K562 (cell line): ENCODE measurements around the gene CFL2. TPM values are rescaled to one million over a fixed set of nuclear protein-coding genes. Genes with fewer than 3 reads are reported as not detected.

Experiments used
- BHLHE40 ChIP-seq: IDR thresholded peaks from 2 replicates; pipeline ENCODE4 v1.6.1; 2011; ENCODE audit warnings: low read length, improper control_type of control experiment
- CBFB ChIP-seq: sonication (generic); formaldehyde crosslinking; IDR thresholded peaks from 2 replicates; pipeline ENCODE4 v1.4.0; 2020; ENCODE audit warnings: mild to moderate bottlenecking, missing genetic modification reagents
- DPF2 ChIP-seq: fragments of 450-650 bp; IDR thresholded peaks from 2 replicates; pipeline ENCODE4 v1.6.1; 2016
- NFRKB ChIP-seq: fragments of 450-650 bp; IDR thresholded peaks from 2 replicates; pipeline ENCODE4 v1.6.1; 2016; ENCODE audit warnings: low read depth
- NR1H2 ChIP-seq: sonication (generic); formaldehyde crosslinking; IDR thresholded peaks from 2 replicates; pipeline ENCODE4 v1.4.0; 2020; ENCODE audit warnings: mild to moderate bottlenecking, missing genetic modification reagents
- NR4A1 ChIP-seq, 2 experiments: fragments of 250-450 bp in 1 of 2; fragments of 450-650 bp in 1 of 2; sonication (Bioruptor Pico) in 1 of 2; IDR thresholded peaks; 2 replicates each; pipeline versions ENCODE4 v1.4.0 to v1.6.1; 2016 to 2020; ENCODE audit warnings: mild to moderate bottlenecking in 2 of 2, missing compliant biosample characterization in 1 of 2, missing genetic modification characterization in 1 of 2, moderate library complexity in 1 of 2
- RB1 ChIP-seq: fragments of 450-650 bp; IDR thresholded peaks from 2 replicates; pipeline ENCODE4 v1.6.1; 2017; ENCODE audit warnings: low read depth, mild to moderate bottlenecking
- RBM15 ChIP-seq: fragments of 200-400 bp; formaldehyde crosslinking; IDR thresholded peaks from 2 replicates; pipeline ENCODE4 v1.6.1; 2018; ENCODE audit warnings: mild to moderate bottlenecking, low read length, moderate library complexity; ENCODE audit not compliant: insufficient read depth
- RNF2 ChIP-seq: sonication (generic); IDR thresholded peaks from 2 replicates; pipeline ENCODE4 v1.6.1; 2016
- SAFB ChIP-seq: fragments of 200-400 bp; formaldehyde crosslinking; IDR thresholded peaks from 2 replicates; pipeline ENCODE4 v1.6.1; 2017; ENCODE audit warnings: low read depth, low read length, borderline replicate concordance
- SMARCC2 ChIP-seq: fragments of 450-650 bp; IDR thresholded peaks from 2 replicates; pipeline ENCODE4 v1.6.1; 2017; ENCODE audit warnings: antibody characterized with exemption, moderate library complexity, mild to moderate bottlenecking, low read depth
- SP1 ChIP-seq: sonication (generic); formaldehyde crosslinking; IDR thresholded peaks from 2 replicates; pipeline ENCODE4 v1.8.1; 2022; ENCODE audit warnings: mild to moderate bottlenecking, missing genetic modification reagents
- TRIM28 ChIP-seq: fragments of 450-650 bp; IDR thresholded peaks from 2 replicates; pipeline ENCODE4 v1.6.1; 2017
- polyA plus RNA-seq, 8 experiments: library from polyadenylated mRNA; depleted of rRNA in 4 of 8; stranded (reverse) in 5 of 8; unstranded in 3 of 8; fragments of >200 nt; fragmentation: Nextera tagmentation in 2 of 8; fragmentation: Illumina TruSeq in 1 of 8; extraction: Ambion mirVana in 2 of 8; extraction: Trizol in 1 of 8; gene quantifications; 2 replicates each; pipeline versions ENCODE4 v1.2.1 to v1.2.3, GENCODE V29; 2011 to 2014; ENCODE audit warnings: inconsistent platforms in 1 of 8, missing spikeins in 1 of 8
- total RNA-seq, 7 experiments: library from RNA; depleted of rRNA in 6 of 7; stranded (reverse); fragments of >200 nt in 6 of 7; fragmentation: Illumina TruSeq in 2 of 7; extraction: Trizol in 2 of 7; gene quantifications; 2 replicates each; pipeline versions ENCODE4 v1.2.1 to v1.2.3, GENCODE V29; 2011 to 2021; ENCODE audit warnings: low replicate concordance in 1 of 7
- TF ChIP-seq, protein P1 (sequence below): fragments of 450-650 bp; IDR thresholded peaks from 2 replicates; pipeline ENCODE4 v1.6.1; 2018; ENCODE audit not compliant: partially characterized antibody
- TF ChIP-seq, protein P2 (sequence below), 3 experiments: fragments of 200-800 bp in 1 of 3; fragments of 250-450 bp in 1 of 3; fragments of 450-650 bp in 1 of 3; sonication (Bioruptor Pico) in 1 of 3; sonication (Bioruptor generic) in 1 of 3; formaldehyde crosslinking in 1 of 3; IDR thresholded peaks; 2 replicates each; pipeline versions ENCODE4 v1.6.1 to v1.8.0; 2016 to 2022; ENCODE audit warnings: mild to moderate bottlenecking in 2 of 3, missing genetic modification characterization in 2 of 3, missing compliant biosample characterization in 1 of 3, moderate library complexity in 1 of 3

The CFL2 gene
- total and polyA plus RNA-seq, 9 of the 15 experiments (the other 6 are each of a cell fraction or from before 2014, with no cell fraction given): 2.0 to 12.7 (median 5.1) TPM

DNA sequence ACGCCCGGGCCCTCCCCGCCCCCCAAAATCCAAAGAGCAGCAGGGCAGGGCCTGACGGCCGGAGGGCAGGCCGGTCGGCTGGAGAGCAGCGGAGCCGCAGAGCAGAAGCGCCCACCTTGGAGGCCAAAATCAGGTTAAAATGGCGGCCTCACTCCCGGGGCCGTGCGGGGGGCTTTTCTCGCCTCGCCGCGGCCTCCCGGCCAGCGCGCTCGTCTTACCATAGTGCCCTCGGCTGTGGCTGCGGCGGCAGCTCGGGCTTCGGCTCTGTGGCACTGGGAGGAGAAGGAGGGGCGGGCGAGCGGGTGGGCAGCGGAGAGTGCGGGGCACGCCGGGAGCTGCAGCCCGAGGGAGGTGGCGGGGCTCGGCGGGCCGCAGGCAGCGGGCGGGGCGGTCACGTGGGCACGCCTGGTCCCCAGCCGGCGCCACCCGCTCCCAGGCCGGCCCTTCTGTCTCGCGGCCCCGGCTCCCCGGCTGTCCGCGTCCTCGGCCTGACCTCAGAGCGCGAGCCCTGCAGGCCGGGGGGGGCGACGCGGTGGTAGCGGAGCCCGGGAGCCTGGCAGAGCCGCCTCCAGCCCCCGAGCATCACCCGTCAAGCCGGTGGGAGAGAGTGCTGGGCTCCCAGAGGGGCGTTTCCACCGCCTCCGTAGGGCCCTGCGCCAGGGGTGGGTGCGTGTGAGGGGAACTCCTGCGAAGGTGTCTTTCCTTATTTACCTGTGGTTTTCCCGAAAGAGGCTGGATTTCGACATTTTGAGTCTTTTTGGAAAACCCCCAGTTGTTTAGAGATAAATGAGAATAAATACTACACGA is at the start of gene CFL2 (continued):
- TF ChIP-seq, protein P1, sequence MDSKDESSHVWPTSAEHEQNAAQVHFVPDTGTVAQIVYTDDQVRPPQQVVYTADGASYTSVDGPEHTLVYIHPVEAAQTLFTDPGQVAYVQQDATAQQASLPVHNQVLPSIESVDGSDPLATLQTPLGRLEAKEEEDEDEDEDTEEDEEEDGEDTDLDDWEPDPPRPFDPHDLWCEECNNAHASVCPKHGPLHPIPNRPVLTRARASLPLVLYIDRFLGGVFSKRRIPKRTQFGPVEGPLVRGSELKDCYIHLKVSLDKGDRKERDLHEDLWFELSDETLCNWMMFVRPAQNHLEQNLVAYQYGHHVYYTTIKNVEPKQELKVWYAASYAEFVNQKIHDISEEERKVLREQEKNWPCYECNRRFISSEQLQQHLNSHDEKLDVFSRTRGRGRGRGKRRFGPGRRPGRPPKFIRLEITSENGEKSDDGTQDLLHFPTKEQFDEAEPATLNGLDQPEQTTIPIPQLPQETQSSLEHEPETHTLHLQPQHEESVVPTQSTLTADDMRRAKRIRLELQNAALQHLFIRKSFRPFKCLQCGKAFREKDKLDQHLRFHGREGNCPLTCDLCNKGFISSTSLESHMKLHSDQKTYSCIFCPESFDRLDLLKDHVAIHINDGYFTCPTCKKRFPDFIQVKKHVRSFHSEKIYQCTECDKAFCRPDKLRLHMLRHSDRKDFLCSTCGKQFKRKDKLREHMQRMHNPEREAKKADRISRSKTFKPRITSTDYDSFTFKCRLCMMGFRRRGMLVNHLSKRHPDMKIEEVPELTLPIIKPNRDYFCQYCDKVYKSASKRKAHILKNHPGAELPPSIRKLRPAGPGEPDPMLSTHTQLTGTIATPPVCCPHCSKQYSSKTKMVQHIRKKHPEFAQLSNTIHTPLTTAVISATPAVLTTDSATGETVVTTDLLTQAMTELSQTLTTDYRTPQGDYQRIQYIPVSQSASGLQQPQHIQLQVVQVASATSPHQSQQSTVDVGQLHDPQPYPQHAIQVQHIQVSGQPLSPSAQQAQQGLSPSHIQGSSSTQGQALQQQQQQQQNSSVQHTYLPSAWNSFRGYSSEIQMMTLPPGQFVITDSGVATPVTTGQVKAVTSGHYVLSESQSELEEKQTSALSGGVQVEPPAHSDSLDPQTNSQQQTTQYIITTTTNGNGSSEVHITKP: no peak
- no peak for TF ChIP-seq TRIM28
- TF ChIP-seq BHLHE40: peak; percentile 59
- no peak for TF ChIP-seq NR4A1 (CRISPR knock-in tag; IDR thresholded peaks at IDR 0.05)
- no peak for TF ChIP-seq NR4A1 (tag; IDR thresholded peaks at IDR 0.05)
- TF ChIP-seq, protein P2, sequence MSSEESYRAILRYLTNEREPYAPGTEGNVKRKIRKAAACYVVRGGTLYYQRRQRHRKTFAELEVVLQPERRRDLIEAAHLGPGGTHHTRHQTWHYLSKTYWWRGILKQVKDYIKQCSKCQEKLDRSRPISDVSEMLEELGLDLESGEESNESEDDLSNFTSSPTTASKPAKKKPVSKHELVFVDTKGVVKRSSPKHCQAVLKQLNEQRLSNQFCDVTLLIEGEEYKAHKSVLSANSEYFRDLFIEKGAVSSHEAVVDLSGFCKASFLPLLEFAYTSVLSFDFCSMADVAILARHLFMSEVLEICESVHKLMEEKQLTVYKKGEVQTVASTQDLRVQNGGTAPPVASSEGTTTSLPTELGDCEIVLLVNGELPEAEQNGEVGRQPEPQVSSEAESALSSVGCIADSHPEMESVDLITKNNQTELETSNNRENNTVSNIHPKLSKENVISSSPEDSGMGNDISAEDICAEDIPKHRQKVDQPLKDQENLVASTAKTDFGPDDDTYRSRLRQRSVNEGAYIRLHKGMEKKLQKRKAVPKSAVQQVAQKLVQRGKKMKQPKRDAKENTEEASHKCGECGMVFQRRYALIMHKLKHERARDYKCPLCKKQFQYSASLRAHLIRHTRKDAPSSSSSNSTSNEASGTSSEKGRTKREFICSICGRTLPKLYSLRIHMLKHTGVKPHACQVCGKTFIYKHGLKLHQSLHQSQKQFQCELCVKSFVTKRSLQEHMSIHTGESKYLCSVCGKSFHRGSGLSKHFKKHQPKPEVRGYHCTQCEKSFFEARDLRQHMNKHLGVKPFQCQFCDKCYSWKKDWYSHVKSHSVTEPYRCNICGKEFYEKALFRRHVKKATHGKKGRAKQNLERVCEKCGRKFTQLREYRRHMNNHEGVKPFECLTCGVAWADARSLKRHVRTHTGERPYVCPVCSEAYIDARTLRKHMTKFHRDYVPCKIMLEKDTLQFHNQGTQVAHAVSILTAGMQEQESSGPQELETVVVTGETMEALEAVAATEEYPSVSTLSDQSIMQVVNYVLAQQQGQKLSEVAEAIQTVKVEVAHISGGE (CRISPR knock-in tag; IDR thresholded peaks at IDR 0.05): no peak
- TF ChIP-seq SMARCC2: no peak
- TF ChIP-seq NR1H2 (CRISPR knock-in tag): no peak
- TF ChIP-seq RNF2: no peak
- no peak for TF ChIP-seq DPF2
- TF ChIP-seq RB1: 0 out of 2 replicates have a peak, but pooled peaks have one; percentile 39
- no peak for TF ChIP-seq SAFB
- TF ChIP-seq RBM15: no peak
- no peak for TF ChIP-seq SP1
- TF ChIP-seq NFRKB: no peak
- no peak for TF ChIP-seq CBFB (CRISPR knock-in tag)
